Osteoblast (primary cell): ENCODE measurements around the gene MYH16. TPM values are rescaled to one million over a fixed set of nuclear protein-coding genes. Genes with fewer than 3 reads are reported as not detected.
"Not testable (repeated sequence)": the region's sequence is repeated elsewhere in the genome, so short reads cannot be mapped to it uniquely, and the experiment has no call there.

Experiments
- DNase-seq: peaks from one replicate; pipeline ENCODE4 v3.0.0; 2011; ENCODE audit warnings: low spot score, mixed read lengths; ENCODE audit not compliant: insufficient read length; ENCODE audit errors: missing footprints
- H2AFZ ChIP-seq: 2 replicates; pipeline ENCODE4 v1.6.0; 2011; ENCODE audit warnings: mild to moderate bottlenecking, low read length
- H3K27ac ChIP-seq: 2 replicates; pipeline ENCODE4 v1.5.1; 2011; ENCODE audit warnings: mild to moderate bottlenecking, low read depth, low read length, moderate library complexity
- H3K27me3 ChIP-seq: 2 replicates; pipeline ENCODE4 v1.6.0; 2012; ENCODE audit warnings: mild to moderate bottlenecking, control low read depth, inconsistent platforms, low read length, moderate library complexity; ENCODE audit not compliant: insufficient read depth
- H3K36me3 ChIP-seq: 2 replicates; pipeline ENCODE4 v1.5.1; 2011; ENCODE audit warnings: mild to moderate bottlenecking, low read length, control low read depth, moderate library complexity; ENCODE audit not compliant: insufficient read depth
- H3K4me1 ChIP-seq: 2 replicates; pipeline ENCODE4 v1.5.1; 2011; ENCODE audit warnings: mild to moderate bottlenecking, low read length, control low read depth, moderate library complexity; ENCODE audit not compliant: insufficient read depth
- H3K4me2 ChIP-seq: 2 replicates; pipeline ENCODE4 v1.6.0; 2011; ENCODE audit warnings: mild to moderate bottlenecking, low read length; ENCODE audit not compliant: insufficient read depth
- H3K4me3 ChIP-seq: fragments of 200-600 bp; sonication (generic); 3 replicates; pipeline ENCODE4 v1.5.1; 2012; ENCODE audit warnings: mild to moderate bottlenecking, low read length, inconsistent platforms; ENCODE audit not compliant: insufficient read depth
- H3K79me2 ChIP-seq: 2 replicates; pipeline ENCODE4 v1.6.0; 2012; ENCODE audit warnings: mild to moderate bottlenecking, low read length, control low read depth, inconsistent platforms; ENCODE audit not compliant: insufficient read depth
- H3K9me3 ChIP-seq: 2 replicates; pipeline ENCODE4 v1.5.1; 2011; ENCODE audit warnings: low read depth, low read length, control low read depth
- H4K20me1 ChIP-seq: 2 replicates; pipeline ENCODE4 v1.6.0; 2012; ENCODE audit warnings: mild to moderate bottlenecking, low read length, control low read depth; ENCODE audit not compliant: insufficient read depth
- CTCF ChIP-seq: IDR thresholded peaks from 2 replicates; pipeline ENCODE4 v1.5.1; 2011; ENCODE audit warnings: mild to moderate bottlenecking, low read depth, low read length, moderate library complexity; ENCODE audit errors: extremely low read depth
- total RNA-seq: library from RNA; depleted of rRNA; stranded (reverse); fragments of >200 nt; gene quantifications from 2 replicates; pipeline ENCODE4 v1.2.3, GENCODE V29; 2012

MYH16 gene
- total RNA-seq, 1 donor, result not detected

GRCh38 chr7:99275496-99275895, 2.9 kb downstream of the MYH16 start:
- Histone ChIP-seq H3K4me1 (peaks cover 8% of the 10 kb centered on the region), H3K9me3 (no peaks in the 10 kb centered on the region), H3K4me2 (no peak overlapping the region), H2AFZ (no peak overlapping the region), H3K27me3 (no peaks in the 10 kb centered on the region), H3K27ac (no peak overlapping the region), H4K20me1 (no peaks in the 10 kb centered on the region), H3K79me2 (no peaks in the 10 kb centered on the region), H3K36me3 (no peaks in the 10 kb centered on the region), H3K4me3 (no peak overlapping the region)
- no peak for TF ChIP-seq CTCF
- DNase-seq, result no peak

- H3K4me2 ChIP-seq, result no peak overlapping the region
- no peaks in the 10 kb centered on the region for H3K79me2 ChIP-seq
- H2AFZ ChIP-seq, result no peak overlapping the region
- no peak overlapping the region for H3K27ac ChIP-seq
- H3K4me1 ChIP-seq, result peaks cover 8% of the 10 kb centered on the region
- DNase-seq, result no peak
- H3K27me3 ChIP-seq, result no peaks in the 10 kb centered on the region
- no peaks in the 10 kb centered on the region for H3K9me3 ChIP-seq
- no peak for TF ChIP-seq CTCF
- no peaks in the 10 kb centered on the region for H4K20me1 ChIP-seq
- no peaks in the 10 kb centered on the region for H3K36me3 ChIP-seq
- no peak overlapping the region for H3K4me3 ChIP-seq
These were observed 5.5 kb downstream of the MYH16 start for GRCh38 chr7:99278180-99278579.

- H3K9me3 ChIP-seq, H4K20me1 ChIP-seq, H3K4me1 ChIP-seq, H3K4me2 ChIP-seq, DNase-seq, H3K27me3 ChIP-seq, H3K36me3 ChIP-seq, H3K27ac ChIP-seq, H3K79me2 ChIP-seq, H2AFZ ChIP-seq, H3K4me3 ChIP-seq: not testable (repeated sequence)
These were observed 11.5 kb downstream of the MYH16 start for GRCh38 chr7:99284165-99284564.

- no peaks in the 10 kb centered on the region for H3K4me1 ChIP-seq
- no peaks in the 10 kb centered on the region for H3K9me3 ChIP-seq
- no peak overlapping the region for H3K27ac ChIP-seq
- DNase-seq, result no peak
- no peaks in the 10 kb centered on the region for H3K79me2 ChIP-seq
- H4K20me1 ChIP-seq, result no peaks in the 10 kb centered on the region
- H3K36me3 ChIP-seq, result no peaks in the 10 kb centered on the region
- no peak overlapping the region for H3K4me2 ChIP-seq
- TF ChIP-seq CTCF, result no peak
- no peak overlapping the region for H2AFZ ChIP-seq
- H3K27me3 ChIP-seq, result no peaks in the 10 kb centered on the region
- no peak overlapping the region for H3K4me3 ChIP-seq
These were observed 15.3 kb downstream of the MYH16 start for GRCh38 chr7:99287779-99288534.
